DMS79 treated with DMSO at 0.1 percent for 48 hours (cell line): ENCODE data around the gene AARS2.
A peak's percentile ranks its signal among the peaks of the same experiment; 100 is the strongest.

Experiments used
- DNase-seq: peaks from one replicate; lab custom pipeline; 2025; lab: John Stamatoyannopoulos, UW

The AARS2 gene

DNA sequence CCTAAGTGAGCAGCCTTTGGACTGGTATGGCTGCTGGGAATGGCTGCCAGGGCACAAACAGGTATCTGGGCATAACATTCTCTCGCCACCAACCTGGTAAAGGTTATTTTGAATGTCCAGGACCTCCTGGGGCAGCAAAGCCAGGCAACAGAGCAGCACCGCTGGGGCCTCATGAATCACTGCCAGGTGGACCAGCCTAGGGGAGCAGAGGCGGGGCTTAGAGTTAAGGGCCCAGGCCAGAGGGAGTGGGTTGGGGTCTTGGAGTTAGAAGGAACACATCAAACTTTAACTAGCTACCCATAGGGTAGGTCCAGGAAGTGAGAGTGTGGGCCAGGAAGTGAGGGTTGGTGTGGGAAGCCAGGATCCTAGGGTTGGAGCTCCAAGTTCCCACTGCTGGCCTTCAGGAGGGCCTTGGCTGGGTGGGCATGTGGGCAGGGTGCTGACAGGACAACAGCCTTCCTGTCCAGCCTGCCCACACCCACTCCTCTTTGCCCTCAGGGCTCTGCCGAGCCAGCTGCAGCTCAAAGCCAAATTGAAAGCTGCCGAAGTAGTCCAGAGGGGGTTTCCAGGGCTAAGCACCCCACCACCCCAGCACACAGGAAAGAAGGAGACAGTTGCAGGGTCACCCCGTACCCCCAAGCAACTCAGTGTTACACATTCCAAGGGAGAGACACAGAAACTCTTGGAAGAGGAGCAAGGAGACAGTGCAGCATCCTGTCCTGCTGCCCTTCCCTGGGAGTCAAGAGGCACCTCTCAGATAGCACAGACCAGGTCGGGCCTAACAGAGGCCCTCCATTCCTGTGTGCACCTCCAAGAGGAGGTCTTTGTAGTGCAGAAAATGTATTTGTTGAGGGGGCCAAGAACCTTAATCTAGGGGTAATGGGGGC lies 50.4 kb downstream of the AARS2 start:
- DNase-seq, result no peak

DNA sequence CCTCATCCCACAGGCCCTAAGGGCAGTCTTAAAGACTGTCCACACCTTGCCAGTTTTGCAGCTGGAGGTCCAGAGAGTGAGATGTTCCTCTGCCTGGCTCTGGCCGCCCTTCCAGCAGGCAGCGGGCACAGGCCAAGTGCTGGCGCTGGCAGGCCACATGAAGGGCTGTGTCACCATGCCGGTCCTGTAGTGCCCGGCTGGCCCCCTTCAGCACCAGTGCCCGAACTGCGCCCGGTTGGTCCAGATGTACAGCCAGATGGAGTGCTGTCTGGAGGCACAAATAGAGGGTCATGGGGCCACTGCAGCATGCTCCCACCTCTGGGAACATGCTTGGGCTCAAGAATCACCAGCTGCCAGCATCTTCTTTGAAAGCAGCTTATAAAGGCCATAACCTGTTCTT lies 51.6 kb downstream of the AARS2 start:
- no peak for DNase-seq

GRCh38 chr6:44260451-44261297 lies 52.5 kb downstream of the AARS2 start:
- no peak for DNase-seq

GRCh38 chr6:44260011-44260410 lies 53.1 kb downstream of the AARS2 start:
- no peak for DNase-seq

GRCh38 chr6:44258921-44259320 lies 54.2 kb downstream of the AARS2 start:
- DNase-seq, result no peak

DNA sequence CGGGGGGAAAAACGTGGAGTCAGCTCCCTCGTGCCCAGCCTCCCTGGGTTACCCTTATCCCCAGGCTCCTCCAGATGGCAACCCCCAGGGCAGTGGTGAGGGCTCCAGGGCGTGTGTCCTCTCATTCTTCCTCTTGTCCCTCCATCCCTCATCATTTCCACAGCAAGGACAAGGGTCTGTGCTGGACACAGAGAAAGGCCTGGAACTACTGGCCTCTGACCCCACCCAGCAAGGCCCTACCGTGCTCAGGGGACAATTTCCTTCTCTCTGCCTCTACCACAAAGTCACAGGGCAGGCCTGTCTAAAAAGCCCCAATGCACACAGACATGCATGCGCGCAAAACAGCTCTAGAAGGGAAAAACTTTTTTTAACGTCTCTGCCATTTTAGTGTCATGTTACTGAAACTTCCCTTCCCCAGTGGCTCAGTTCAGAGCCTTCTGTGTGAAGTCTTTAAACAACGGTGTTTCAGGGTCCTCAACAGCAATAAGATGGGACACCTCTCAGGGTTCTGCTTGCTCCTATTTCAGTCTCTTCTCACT lies 54.8 kb downstream of the AARS2 start:
- no peak for DNase-seq

GRCh38 chr6:44257753-44258324 lies 55.3 kb downstream of the AARS2 start:
- no peak for DNase-seq

DNA sequence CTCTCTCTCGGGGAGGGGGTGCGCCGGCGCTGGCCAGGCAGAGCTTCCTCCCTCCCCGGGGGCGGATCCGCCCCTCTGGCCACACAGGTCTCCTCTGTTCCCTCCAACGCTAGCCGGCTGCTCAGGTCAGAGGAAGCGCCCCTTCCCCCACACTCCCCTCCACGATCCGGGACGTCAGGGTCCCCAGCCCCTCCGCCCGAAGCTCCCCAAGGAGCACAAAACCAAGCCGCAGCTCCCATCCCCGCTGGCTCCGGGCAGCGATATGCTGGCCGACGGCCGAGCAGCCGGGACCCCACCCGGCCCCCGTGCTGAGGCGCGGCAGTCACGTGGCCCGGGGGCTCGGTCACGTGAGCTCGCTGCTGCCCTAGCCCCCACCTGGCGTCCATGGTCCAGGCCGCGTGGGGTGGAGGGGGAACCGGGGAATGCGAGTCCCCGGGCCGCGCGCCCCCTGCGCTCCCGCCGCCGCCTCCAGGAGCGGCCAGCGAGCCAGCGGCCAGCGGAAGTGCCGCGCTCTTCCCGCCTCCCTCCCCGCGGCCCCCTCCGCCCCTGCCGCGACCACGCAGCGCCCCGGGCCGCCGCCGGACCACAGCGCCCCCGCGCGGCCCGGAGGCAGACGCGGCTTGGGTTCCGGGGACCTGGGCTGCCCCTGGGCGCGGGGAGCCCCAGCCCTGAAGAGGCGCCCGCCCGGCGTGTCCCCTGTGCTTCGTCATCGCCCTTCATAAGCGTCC lies 56.0 kb downstream of the AARS2 start, which contains the start of gene SLC35B2:
SLC35B2 (minus strand) TSS at position 504 of the 728 bp plus-strand sequence; CDS start at position 386, 118 bp downstream.
- peak; percentile 68 for DNase-seq

DNA sequence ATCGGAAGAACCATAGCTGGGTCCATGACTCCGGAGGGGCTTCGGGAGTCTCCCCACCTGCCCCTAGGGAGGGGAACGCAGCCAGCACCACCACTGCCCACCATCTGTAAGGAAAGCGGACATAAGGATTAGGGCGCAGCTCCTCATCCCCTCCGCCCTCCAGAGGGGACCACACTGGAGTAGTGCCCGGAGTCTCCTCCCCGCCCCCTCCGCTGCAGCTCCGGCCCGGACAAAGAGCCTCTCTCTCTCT lies 56.4 kb downstream of the AARS2 start:
- DNase-seq, result no peak

DNA sequence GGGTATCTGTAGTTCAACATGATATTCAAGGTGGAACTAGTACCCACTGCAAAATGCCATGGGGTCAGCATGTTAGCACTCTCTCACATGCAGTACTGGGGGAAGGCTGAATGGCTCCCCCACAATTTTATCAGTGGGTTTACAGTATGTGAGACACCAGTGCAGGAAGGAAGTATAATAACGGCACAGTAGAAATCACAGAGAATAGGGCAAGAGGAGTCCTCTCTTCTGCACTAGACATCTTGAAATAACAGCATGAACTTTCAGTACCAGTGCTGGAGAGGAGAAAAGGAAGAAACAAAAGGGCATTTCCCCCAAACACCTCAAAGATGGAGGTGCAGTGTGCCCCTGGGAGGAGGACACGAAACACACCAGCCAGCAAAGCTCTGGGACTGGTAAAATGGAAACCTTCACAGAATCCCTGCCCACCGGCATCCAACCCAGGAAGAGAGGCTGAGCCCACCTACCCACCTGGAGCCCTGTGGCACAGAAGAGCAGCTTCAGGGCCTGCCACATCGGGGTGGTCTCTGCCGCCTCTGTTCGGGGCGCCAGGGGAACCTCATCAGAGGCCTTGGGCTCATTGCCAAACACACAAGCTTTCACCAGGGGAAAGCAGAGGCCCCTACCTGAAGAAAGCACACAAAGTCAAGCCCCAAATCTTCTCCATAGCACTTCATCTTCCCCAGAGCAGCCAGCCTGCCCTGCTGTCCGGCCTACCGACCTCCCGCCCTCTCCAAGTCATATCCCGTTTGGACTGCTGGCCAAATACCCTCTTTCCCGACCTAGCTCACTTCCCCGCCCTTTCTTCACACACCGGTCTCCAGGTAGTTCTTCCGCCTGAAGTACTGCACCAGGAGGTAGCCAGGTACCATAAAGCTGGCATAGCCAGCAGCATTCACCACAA lies 57.0 kb downstream of the AARS2 start:
- DNase-seq, result no peak

- DNase-seq, result no peak
Observed at GRCh38 chr6:44255105-44255808, 57.9 kb downstream of the AARS2 start.

GRCh38 chr6:44254191-44255104 lies 58.7 kb downstream of the AARS2 start:
- DNase-seq, result no peak

GRCh38 chr6:44253307-44254101 lies 59.6 kb downstream of the AARS2 start:
- no peak for DNase-seq

DNA sequence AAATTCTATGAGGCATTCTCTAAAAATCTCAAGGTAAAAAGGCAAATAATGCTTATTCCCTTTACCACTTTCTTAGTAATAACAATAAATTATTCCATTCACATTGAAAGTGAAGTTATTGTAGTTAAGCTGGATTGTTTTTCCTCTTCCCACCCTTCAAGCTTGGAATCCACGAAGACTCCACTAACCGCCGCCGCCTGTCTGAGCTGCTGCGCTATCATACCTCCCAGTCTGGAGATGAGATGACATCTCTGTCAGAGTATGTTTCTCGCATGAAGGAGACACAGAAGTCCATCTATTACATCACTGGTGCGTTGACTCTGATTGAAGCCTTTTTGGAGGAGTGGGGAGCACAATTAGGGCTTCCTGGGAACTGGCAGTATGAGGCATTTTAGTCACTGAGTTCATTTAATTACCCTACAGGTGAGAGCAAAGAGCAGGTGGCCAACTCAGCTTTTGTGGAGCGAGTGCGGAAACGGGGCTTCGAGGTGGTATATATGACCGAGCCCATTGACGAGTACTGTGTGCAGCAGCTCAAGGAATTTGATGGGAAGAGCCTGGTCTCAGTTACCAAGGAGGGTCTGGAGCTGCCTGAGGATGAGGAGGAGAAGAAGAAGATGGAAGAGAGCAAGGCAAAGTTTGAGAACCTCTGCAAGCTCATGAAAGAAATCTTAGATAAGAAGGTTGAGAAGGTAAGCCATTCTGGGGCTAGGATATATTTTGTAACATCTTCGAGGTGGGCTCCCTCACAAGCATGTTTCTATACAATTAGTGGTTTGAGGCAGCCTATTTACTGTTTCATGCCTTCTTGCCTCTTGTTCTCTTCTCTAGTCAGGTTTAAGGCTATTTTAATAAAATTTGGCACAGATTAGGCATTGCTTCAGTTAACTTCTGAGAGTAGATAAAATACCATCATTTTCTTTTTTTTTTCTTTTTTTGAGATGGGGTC lies 61.3 kb downstream of the AARS2 start:
- DNase-seq, result no peak

GRCh38 chr6:44250718-44251123 lies 62.4 kb downstream of the AARS2 start:
- no peak for DNase-seq

DNA sequence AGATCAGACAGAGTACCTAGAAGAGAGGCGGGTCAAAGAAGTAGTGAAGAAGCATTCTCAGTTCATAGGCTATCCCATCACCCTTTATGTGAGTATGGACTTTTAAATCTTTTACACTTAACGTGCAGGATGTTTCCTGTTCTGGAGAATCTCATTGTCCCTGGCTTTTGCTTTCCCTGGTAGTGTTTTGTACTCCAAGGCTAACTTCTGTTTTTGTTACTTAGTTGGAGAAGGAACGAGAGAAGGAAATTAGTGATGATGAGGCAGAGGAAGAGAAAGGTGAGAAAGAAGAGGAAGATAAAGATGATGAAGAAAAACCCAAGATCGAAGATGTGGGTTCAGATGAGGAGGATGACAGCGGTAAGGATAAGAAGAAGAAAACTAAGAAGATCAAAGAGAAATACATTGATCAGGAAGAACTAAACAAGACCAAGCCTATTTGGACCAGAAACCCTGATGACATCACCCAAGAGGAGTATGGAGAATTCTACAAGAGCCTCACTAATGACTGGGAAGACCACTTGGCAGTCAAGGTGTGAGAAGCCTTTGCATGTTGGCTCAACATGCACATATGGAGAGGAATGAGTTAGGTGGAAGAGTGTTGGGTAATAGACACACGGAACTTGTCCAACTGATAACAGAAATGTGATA lies 63.0 kb downstream of the AARS2 start:
- DNase-seq, result no peak
